HepG2 (cell line): Measurements from ENCODE around the gene STX1B. TPM values are rescaled to one million over a fixed set of nuclear protein-coding genes. Genes with fewer than 3 reads are reported as not detected.
A peak's percentile ranks its signal among the peaks of the same experiment; 100 is the strongest.

Source experiments
- ATAC-seq: fragments of 200-7000 bp; cut with Tn5 transposase; 3 replicates; pipeline ENCODE4 v1.9.1; 2020; ENCODE audit warnings: mild to moderate bottlenecking, moderate library complexity
- BruUV-seq: library from RNA; stranded (reverse); fragments of 400-500 nt; replicated peaks from 2 replicates; lab custom pipeline; 2021; lab: Mats Ljungman, UMichigan
- CTCF ChIA-PET: fragments of 300-600 bp; formaldehyde crosslinking; extraction: SDS; loops from one replicate; lab custom pipeline; 2021; ENCODE audit warnings: low total read pairs, inconsistent platforms, low intra/inter-chr PET ratio; lab: Yijun Ruan, JAX
- POLR2A ChIA-PET: fragments of 350-600 bp; sonication (Branson Sonifier 250); formaldehyde crosslinking; loops from one replicate; lab custom pipeline; 2020; ENCODE audit warnings: antibody characterized with exemption, inconsistent platforms; lab: Yijun Ruan, JAX
- DNase-seq: peaks from one replicate; pipeline ENCODE4 v3.0.0-alpha.2; 2015; ENCODE audit warnings: low spot score
- FAIRE-seq: peaks from 3 replicates; lab custom pipeline; 2011; peaks lifted over from hg19 to GRCh38; lab: Jason Lieb, UNC
- H2AFZ ChIP-seq: one replicate; pipeline ENCODE4 v1.6.1; 2011; ENCODE audit warnings: low read length, inconsistent platforms
- H3K27ac ChIP-seq: fragments of 300-600 bp; 3 replicates; pipeline ENCODE4 v1.8.0; 2011; ENCODE audit warnings: mixed run types, mild to moderate bottlenecking, mixed read lengths, low read length, inconsistent platforms; ENCODE audit not compliant: insufficient read depth; ENCODE audit errors: extremely low read length
- H3K27me3 ChIP-seq, 2 experiments: fragments of 200-600 bp in 1 of 2; 2 replicates in 1 of 2; 3 replicates in 1 of 2; pipeline versions ENCODE4 v1.6.0 to v1.8.0; 2011; ENCODE audit warnings: low read length in 2 of 2, mild to moderate bottlenecking in 2 of 2, moderate library complexity in 2 of 2, inconsistent platforms in 1 of 2; ENCODE audit not compliant: insufficient read depth in 2 of 2, control insufficient read depth in 1 of 2
- H3K36me3 ChIP-seq, 2 experiments: fragments of 200-600 bp in 1 of 2; replicated peaks in 1 of 2; 2 replicates in 1 of 2; 3 replicates in 1 of 2; pipeline versions ENCODE4 v1.5.1 to v1.8.0; 2011; ENCODE audit warnings: low read length in 2 of 2, inconsistent platforms in 1 of 2; ENCODE audit not compliant: insufficient read depth in 2 of 2, control insufficient read depth in 1 of 2
- H3K4me1 ChIP-seq: 2 replicates; pipeline ENCODE4 v1.5.1; 2012; ENCODE audit warnings: low read length, inconsistent platforms; ENCODE audit not compliant: insufficient read depth
- H3K4me2 ChIP-seq: 2 replicates; pipeline ENCODE4 v1.6.0; 2011; ENCODE audit warnings: low read depth, low read length, inconsistent platforms
- H3K4me3 ChIP-seq, 3 experiments: fragments of 200-600 bp in 1 of 3; sonication (generic), shearing (Covaris generic) in 1 of 3; replicated peaks in 1 of 3; 2 replicates each; pipeline ENCODE4 v1.5.1; 2011 to 2016; ENCODE audit warnings: low read length in 3 of 3, inconsistent platforms in 2 of 3, low read depth in 2 of 3, mild to moderate bottlenecking in 2 of 3, control low read depth in 1 of 3, mixed read lengths in 1 of 3; ENCODE audit not compliant: insufficient read depth in 1 of 3
- H3K79me2 ChIP-seq: one replicate; pipeline ENCODE4 v1.6.1; 2011; ENCODE audit warnings: low read length, inconsistent platforms; ENCODE audit not compliant: insufficient read depth
- H3K9ac ChIP-seq: 2 replicates; pipeline ENCODE4 v1.6.0; 2011; ENCODE audit warnings: mild to moderate bottlenecking, low read depth, low read length, inconsistent platforms; ENCODE audit not compliant: insufficient read depth
- H3K9me3 ChIP-seq: 2 replicates; pipeline ENCODE4 v1.5.1; 2012; ENCODE audit warnings: mild to moderate bottlenecking, low read length
- H4K20me1 ChIP-seq: 2 replicates; pipeline ENCODE4 v1.6.0; 2011; ENCODE audit warnings: inconsistent platforms, mild to moderate bottlenecking, low read length, moderate library complexity; ENCODE audit not compliant: insufficient read depth
- AGO2 ChIP-seq: fragments of 200-400 bp; formaldehyde crosslinking; optimal IDR thresholded peaks from 2 replicates; pipeline ENCODE3; 2017; ENCODE audit warnings: mild to moderate bottlenecking, low read depth, low read length, moderate library complexity
- BHLHE40 ChIP-seq: IDR thresholded peaks from 2 replicates; pipeline ENCODE4 v1.6.1; 2011; ENCODE audit warnings: low read length, improper control_type of control experiment
- EED ChIP-seq: sonication (generic); formaldehyde crosslinking; IDR thresholded peaks from 2 replicates; pipeline ENCODE4 v1.5.0; 2020; ENCODE audit warnings: mild to moderate bottlenecking, missing genetic modification reagents
- RBAK ChIP-seq: sonication (generic); formaldehyde crosslinking; IDR thresholded peaks from 2 replicates; pipeline ENCODE4 v1.5.1; 2020; ENCODE audit warnings: mild to moderate bottlenecking, missing genetic modification reagents
- RBFOX2 ChIP-seq: fragments of 200-400 bp; formaldehyde crosslinking; IDR thresholded peaks from 2 replicates; pipeline ENCODE4 v1.6.1; 2017; ENCODE audit warnings: low read depth, mild to moderate bottlenecking, low read length
- SALL1 ChIP-seq: sonication (generic); formaldehyde crosslinking; IDR thresholded peaks from 2 replicates; pipeline ENCODE4 v1.8.0; 2022; ENCODE audit warnings: mild to moderate bottlenecking, missing genetic modification reagents
- SIN3B ChIP-seq: fragments of 150-350 bp; IDR thresholded peaks from 2 replicates; pipeline ENCODE4 v1.6.1; 2014; ENCODE audit warnings: low read length
- TARDBP ChIP-seq: sonication (generic); formaldehyde crosslinking; IDR thresholded peaks from 2 replicates; pipeline ENCODE4 v1.8.0; 2022; ENCODE audit warnings: mild to moderate bottlenecking, missing genetic modification reagents
- THAP9 ChIP-seq: sonication (generic); formaldehyde crosslinking; IDR thresholded peaks from 2 replicates; pipeline ENCODE4; 2020; ENCODE audit warnings: missing genetic modification reagents, mild to moderate bottlenecking, borderline replicate concordance
- TP53 ChIP-seq: sonication (generic); formaldehyde crosslinking; conservative IDR thresholded peaks from 2 replicates; pipeline ENCODE4 v1.4.0; 2020; ENCODE audit warnings: missing genetic modification reagents
- ZBTB7A ChIP-seq: sonication (generic); formaldehyde crosslinking; IDR thresholded peaks from 2 replicates; pipeline ENCODE4 v1.8.0; 2022; ENCODE audit warnings: mild to moderate bottlenecking, missing genetic modification reagents
- ZC3H4 ChIP-seq: sonication (generic); formaldehyde crosslinking; IDR thresholded peaks from 2 replicates; pipeline ENCODE4 v1.4.0; 2020; ENCODE audit warnings: missing genetic modification reagents, borderline replicate concordance
- ZNF747 ChIP-seq: sonication (generic); formaldehyde crosslinking; IDR thresholded peaks from 2 replicates; pipeline ENCODE4 v1.8.1; 2023; ENCODE audit warnings: missing genetic modification reagents, mild to moderate bottlenecking, borderline replicate concordance
- WGBS: methylation state at CpG from one replicate; pipeline ENCODE4 v1.1.6; 2017; ENCODE audit warnings: low lambda C conversion rate; 5-methylcytosine and 5-hydroxymethylcytosine counted together
- in situ Hi-C: cut with HindIII; loops from 2 replicates; pipeline ENCODE4 v1.10.0; 2017; ENCODE audit warnings: low pct_unique_long_range_greater_than_20kb; ENCODE audit not compliant: extremely low pct_ligation_motif_present
- intact Hi-C: fragments of 100-400 bp; cut with micrococcal nuclease; formaldehyde crosslinking; loops from one replicate; pipeline ENCODE4 v1.10.0; 2022; ENCODE audit not compliant: unreplicated experiment
- polyA plus RNA-seq, 8 experiments: library from polyadenylated mRNA; depleted of rRNA in 3 of 8; stranded (reverse) in 7 of 8; unstranded in 1 of 8; fragments of >200 nt; fragmentation: Illumina TruSeq in 4 of 8; extraction: Trizol in 4 of 8; gene quantifications; 2 replicates each; pipeline versions ENCODE4 v1.2.1 to v1.2.3, GENCODE V29; 2011 to 2016; ENCODE audit warnings: low read depth in 4 of 8, missing spikeins in 1 of 8, mixed read lengths in 1 of 8; ENCODE audit not compliant: insufficient read depth in 1 of 8
- total RNA-seq, 5 experiments: library from RNA; depleted of rRNA; stranded (reverse); fragments of >200 nt; fragmentation: Illumina TruSeq; extraction: Trizol; gene quantifications; 2 replicates each; pipeline ENCODE4 v1.2.3, GENCODE V29; 2016; ENCODE audit warnings: low read depth in 1 of 5
- TF ChIP-seq, protein P1 (sequence below): sonication (generic); formaldehyde crosslinking; IDR thresholded peaks from 2 replicates; pipeline ENCODE4 v1.5.1; 2020; ENCODE audit warnings: mild to moderate bottlenecking, moderate library complexity, missing genetic modification reagents
- TF ChIP-seq, protein P2 (sequence below): sonication (generic); formaldehyde crosslinking; IDR thresholded peaks from 2 replicates; pipeline ENCODE4 v1.5.1; 2020; ENCODE audit warnings: mild to moderate bottlenecking, missing genetic modification reagents
- TF ChIP-seq, protein P3 (sequence below): IDR thresholded peaks from 2 replicates; pipeline ENCODE4 v1.6.1; 2016; ENCODE audit warnings: mild to moderate bottlenecking, missing biosample characterization, missing genetic modification reagents

Gene STX1B
- total and polyA plus RNA-seq, 2 of the 13 experiments (the other 11 are each of a cell fraction or from before 2014, with no cell fraction given): 2.1 to 3.0 TPM

DNA sequence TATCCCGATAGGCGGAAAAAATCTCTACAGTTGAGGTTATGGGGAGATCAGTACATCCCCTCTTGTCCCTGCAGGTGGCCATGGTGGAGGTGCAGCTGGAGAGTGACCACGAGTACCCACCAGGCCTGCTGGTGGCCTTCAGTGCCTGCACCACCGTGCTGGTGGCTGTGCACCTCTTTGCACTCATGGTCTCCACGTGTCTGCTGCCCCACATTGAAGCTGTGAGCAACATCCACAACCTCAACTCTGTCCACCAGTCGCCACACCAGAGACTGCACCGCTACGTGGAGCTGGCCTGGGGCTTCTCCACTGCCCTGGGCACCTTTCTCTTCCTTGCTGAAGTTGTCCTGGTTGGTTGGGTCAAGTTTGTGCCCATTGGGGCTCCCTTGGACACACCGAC lies 57.3 kb downstream of the STX1B start (continued):
- TF ChIP-seq, protein P1, sequence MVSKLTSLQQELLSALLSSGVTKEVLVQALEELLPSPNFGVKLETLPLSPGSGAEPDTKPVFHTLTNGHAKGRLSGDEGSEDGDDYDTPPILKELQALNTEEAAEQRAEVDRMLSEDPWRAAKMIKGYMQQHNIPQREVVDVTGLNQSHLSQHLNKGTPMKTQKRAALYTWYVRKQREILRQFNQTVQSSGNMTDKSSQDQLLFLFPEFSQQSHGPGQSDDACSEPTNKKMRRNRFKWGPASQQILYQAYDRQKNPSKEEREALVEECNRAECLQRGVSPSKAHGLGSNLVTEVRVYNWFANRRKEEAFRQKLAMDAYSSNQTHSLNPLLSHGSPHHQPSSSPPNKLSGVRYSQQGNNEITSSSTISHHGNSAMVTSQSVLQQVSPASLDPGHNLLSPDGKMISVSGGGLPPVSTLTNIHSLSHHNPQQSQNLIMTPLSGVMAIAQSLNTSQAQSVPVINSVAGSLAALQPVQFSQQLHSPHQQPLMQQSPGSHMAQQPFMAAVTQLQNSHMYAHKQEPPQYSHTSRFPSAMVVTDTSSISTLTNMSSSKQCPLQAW (CRISPR knock-in tag): 0 out of 2 replicates have a peak, but pooled peaks have one; percentile 34
- TF ChIP-seq BHLHE40: no peak
- no peak for TF ChIP-seq SALL1 (CRISPR knock-in tag)
- TF ChIP-seq EED (CRISPR knock-in tag): no peak
- TF ChIP-seq ZC3H4 (CRISPR knock-in tag): no peak
- TF ChIP-seq TARDBP: no peak
- TF ChIP-seq TP53 (CRISPR knock-in tag): no peak
- no peak for TF ChIP-seq SIN3B
- 0 out of 2 replicates have a peak, but pooled peaks have one; percentile 12 for TF ChIP-seq RBAK (CRISPR knock-in tag)

DNA sequence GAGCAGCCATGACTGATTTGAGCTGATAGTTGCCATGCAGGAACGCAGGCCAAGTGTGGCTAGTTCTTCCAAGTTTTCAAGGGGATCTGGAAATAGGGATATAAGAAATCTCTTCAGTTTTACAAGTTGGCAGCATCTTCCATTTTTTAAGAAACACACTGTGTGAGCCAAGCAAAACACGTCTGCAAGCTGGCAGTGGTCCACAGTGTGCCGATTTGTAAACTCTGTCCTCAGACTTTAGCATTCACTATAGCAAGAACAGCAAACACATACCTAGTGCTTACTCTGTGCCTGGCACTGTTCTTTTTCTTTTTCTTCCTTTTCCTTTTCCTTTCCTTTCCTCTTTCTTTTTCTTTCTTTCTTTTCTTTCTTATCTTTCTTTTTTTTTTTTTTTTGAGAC lies 58.7 kb downstream of the STX1B start:
- Histone ChIP-seq H3K4me3 (no peak overlapping the region), H3K27me3 (no peaks in the 10 kb centered on the region; a peak in 1 of 5 replicates), H3K4me2 (no peak overlapping the region), H3K4me1 (peaks cover 63% of the 10 kb centered on the region), H3K79me2 (peaks cover 5% of the 10 kb centered on the region), H2AFZ (no peak overlapping the region), H4K20me1 (no peaks in the 10 kb centered on the region), H3K27ac (no peak overlapping the region), H3K9me3 (no peaks in the 10 kb centered on the region), H3K9ac (no peak overlapping the region), H3K36me3 (0 out of 5 replicates have a peak, but pooled peaks cover 0 to 4% of the 10 kb centered on the region in 2 experiments)
- ChIA-PET CTCF (no interaction called here), POLR2A (no interaction called here)
- intact Hi-C loops: loop anchor here (10.0 kb wide), 2 partner anchors 143 to 193 kb away; partner anchors contain the start of gene VKORC1
- ATAC-seq (no peak), DNase-seq (no peak), FAIRE-seq (no peak)
- 79% methylated on average over 3 of the region's 3 CpGs for WGBS
- no TSS peak for BruUV-seq
- in situ Hi-C loops: no loop called here
- TF ChIP-seq, protein P2, sequence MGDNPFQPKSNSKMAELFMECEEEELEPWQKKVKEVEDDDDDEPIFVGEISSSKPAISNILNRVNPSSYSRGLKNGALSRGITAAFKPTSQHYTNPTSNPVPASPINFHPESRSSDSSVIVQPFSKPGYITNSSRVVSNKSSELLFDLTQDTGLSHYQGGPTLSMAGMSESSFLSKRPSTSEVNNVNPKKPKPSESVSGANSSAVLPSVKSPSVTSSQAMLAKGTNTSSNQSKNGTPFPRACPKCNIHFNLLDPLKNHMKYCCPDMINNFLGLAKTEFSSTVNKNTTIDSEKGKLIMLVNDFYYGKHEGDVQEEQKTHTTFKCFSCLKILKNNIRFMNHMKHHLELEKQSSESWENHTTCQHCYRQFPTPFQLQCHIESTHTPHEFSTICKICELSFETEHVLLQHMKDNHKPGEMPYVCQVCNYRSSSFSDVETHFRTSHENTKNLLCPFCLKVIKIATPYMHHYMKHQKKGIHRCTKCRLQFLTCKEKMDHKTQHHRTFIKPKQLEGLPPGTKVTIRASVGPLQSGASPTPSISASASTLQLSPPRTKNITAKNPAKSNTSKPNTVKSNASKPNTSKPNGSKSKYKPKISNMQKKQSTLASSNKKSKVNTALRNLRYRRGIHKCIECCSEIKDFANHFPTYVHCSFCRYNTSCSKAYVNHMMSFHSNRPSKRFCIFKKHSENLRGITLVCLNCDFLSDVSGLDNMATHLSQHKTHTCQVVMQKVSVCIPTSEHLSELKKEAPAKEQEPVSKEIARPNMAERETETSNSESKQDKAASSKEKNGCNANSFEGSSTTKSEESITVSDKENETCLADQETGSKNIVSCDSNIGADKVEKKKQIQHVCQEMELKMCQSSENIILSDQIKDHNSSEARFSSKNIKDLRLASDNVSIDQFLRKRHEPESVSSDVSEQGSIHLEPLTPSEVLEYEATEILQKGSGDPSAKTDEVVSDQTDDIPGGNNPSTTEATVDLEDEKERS (CRISPR knock-in tag): no peak
- TF ChIP-seq THAP9 (CRISPR knock-in tag) (no peak), ZBTB7A (CRISPR knock-in tag) (no peak), RBFOX2 (0 out of 2 replicates have a peak, but pooled peaks have one; percentile 18), AGO2 (peak; percentile 42), ZNF747 (no peak)
- TF ChIP-seq, protein P3, sequence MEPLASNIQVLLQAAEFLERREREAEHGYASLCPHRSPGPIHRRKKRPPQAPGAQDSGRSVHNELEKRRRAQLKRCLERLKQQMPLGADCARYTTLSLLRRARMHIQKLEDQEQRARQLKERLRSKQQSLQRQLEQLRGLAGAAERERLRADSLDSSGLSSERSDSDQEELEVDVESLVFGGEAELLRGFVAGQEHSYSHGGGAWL (CRISPR knock-in tag): no peak
